IMR-90 (cell line): Measurements from ENCODE around the gene DPF1. TPM values are rescaled to one million over a fixed set of nuclear protein-coding genes. Genes with fewer than 3 reads are reported as not detected.

Source experiments
- ATAC-seq: fragments of 200-7000 bp; cut with Tn5 transposase; 2 replicates; pipeline ENCODE4 v1.9.1; 2020; ENCODE audit warnings: low read depth, mild to moderate bottlenecking, moderate library complexity
- BruUV-seq: library from RNA; stranded (reverse); fragments of 400-500 nt; replicated peaks from 2 replicates; lab custom pipeline; 2021; lab: Mats Ljungman, UMichigan
- CTCF ChIA-PET: fragments of 300-600 bp; formaldehyde crosslinking; extraction: SDS; loops from one replicate; lab custom pipeline; 2021; ENCODE audit warnings: antibody characterized with exemption; lab: Yijun Ruan, JAX
- POLR2A ChIA-PET: fragments of 300-600 bp; sonication (Branson Sonifier 250); formaldehyde crosslinking; loops from one replicate; lab custom pipeline; 2022; ENCODE audit warnings: antibody characterized with exemption; ENCODE audit not compliant: unreplicated experiment; lab: Charles Lee
- DNase-seq: peaks from one replicate; pipeline ENCODE4 v3.0.0; 2013
- H2AFZ ChIP-seq: replicated peaks from 2 replicates; pipeline ENCODE3; 2013; ENCODE audit warnings: low read length, mild to moderate bottlenecking; ENCODE audit not compliant: poor library complexity
- H2AK5ac ChIP-seq: 2 replicates; pipeline ENCODE4 v1.6.1; 2013; ENCODE audit warnings: low read depth, low read length, inconsistent platforms
- H2AK9ac ChIP-seq: replicated peaks from 2 replicates; pipeline ENCODE3; 2013; ENCODE audit warnings: mild to moderate bottlenecking, low read depth, low read length, moderate library complexity; ENCODE audit not compliant: poor library complexity
- H2BK120ac ChIP-seq: 2 replicates; pipeline ENCODE4 v1.6.1; 2013; ENCODE audit warnings: low read depth, low read length, inconsistent platforms
- H2BK15ac ChIP-seq: 3 replicates; pipeline ENCODE4 v1.6.1; 2013; ENCODE audit warnings: low read depth, low read length, inconsistent platforms
- H2BK20ac ChIP-seq: 2 replicates; pipeline ENCODE4 v1.6.1; 2013; ENCODE audit warnings: low read depth, mild to moderate bottlenecking, inconsistent platforms, low read length, moderate library complexity
- H2BK5ac ChIP-seq: 2 replicates; pipeline ENCODE4 v1.6.1; 2013; ENCODE audit warnings: mild to moderate bottlenecking, low read depth, low read length, inconsistent platforms; ENCODE audit not compliant: poor library complexity, severe bottlenecking
- H3K14ac ChIP-seq: replicated peaks from 2 replicates; pipeline ENCODE4 v1.6.1; 2013; ENCODE audit warnings: low read depth, low read length, inconsistent platforms
- H3K18ac ChIP-seq: 2 replicates; pipeline ENCODE4 v1.6.1; 2013; ENCODE audit warnings: low read depth, low read length, control low read depth
- H3K23ac ChIP-seq: 2 replicates; pipeline ENCODE4 v1.6.1; 2013; ENCODE audit warnings: low read depth, low read length, inconsistent platforms
- H3K27ac ChIP-seq: 2 replicates; pipeline ENCODE4 v1.5.1; 2013; ENCODE audit warnings: mild to moderate bottlenecking, control low read depth, low read length; ENCODE audit not compliant: insufficient read depth
- H3K27me3 ChIP-seq: 2 replicates; pipeline ENCODE4 v1.6.1; 2013; ENCODE audit warnings: low read length; ENCODE audit not compliant: control insufficient read depth, insufficient read depth
- H3K36me3 ChIP-seq: 2 replicates; pipeline ENCODE4 v1.6.1; 2013; ENCODE audit warnings: low read length, mixed read lengths; ENCODE audit not compliant: control insufficient read depth, insufficient read depth
- H3K4ac ChIP-seq: 2 replicates; pipeline ENCODE4 v1.6.1; 2013; ENCODE audit warnings: low read depth, low read length, inconsistent platforms
- H3K4me1 ChIP-seq: 2 replicates; pipeline ENCODE4 v1.6.1; 2013; ENCODE audit warnings: low read length, mixed read lengths; ENCODE audit not compliant: control insufficient read depth, insufficient read depth
- H3K4me2 ChIP-seq: 2 replicates; pipeline ENCODE4 v1.6.1; 2013; ENCODE audit warnings: low read depth, mild to moderate bottlenecking, control low read depth, low read length, moderate library complexity
- H3K4me3 ChIP-seq: 2 replicates; pipeline ENCODE4 v1.5.1; 2013; ENCODE audit warnings: low read depth, mild to moderate bottlenecking, control low read depth, low read length, moderate library complexity; ENCODE audit not compliant: insufficient read depth
- H3K56ac ChIP-seq: 2 replicates; pipeline ENCODE4 v1.6.1; 2013; ENCODE audit warnings: low read length, inconsistent platforms; ENCODE audit not compliant: insufficient read depth; ENCODE audit errors: extremely low read depth
- H3K79me1 ChIP-seq, 2 experiments: 2 replicates each; pipeline ENCODE4 v1.6.1; 2013; ENCODE audit warnings: low read length in 2 of 2, inconsistent platforms in 1 of 2, low read depth in 1 of 2
- H3K9ac ChIP-seq: 2 replicates; pipeline ENCODE4 v1.6.1; 2013; ENCODE audit warnings: low read depth, low read length, control low read depth
- H3K9me1 ChIP-seq: 2 replicates; pipeline ENCODE4 v1.6.1; 2013; ENCODE audit warnings: low read length, inconsistent platforms; ENCODE audit not compliant: insufficient read depth
- H3K9me3 ChIP-seq: 2 replicates; pipeline ENCODE4 v1.6.1; 2013; ENCODE audit warnings: low read length; ENCODE audit not compliant: control insufficient read depth, insufficient read depth
- H4K20me1 ChIP-seq: 2 replicates; pipeline ENCODE4 v1.6.1; 2013; ENCODE audit warnings: low read length, inconsistent platforms; ENCODE audit not compliant: insufficient read depth
- H4K5ac ChIP-seq: 2 replicates; pipeline ENCODE4 v1.6.1; 2013; ENCODE audit warnings: mild to moderate bottlenecking, low read depth, low read length, control low read depth
- H4K8ac ChIP-seq, 2 experiments: 2 replicates each; pipeline ENCODE4 v1.6.1; 2013; ENCODE audit warnings: low read depth in 2 of 2, low read length in 2 of 2, control low read depth in 1 of 2, inconsistent platforms in 1 of 2
- H4K91ac ChIP-seq: 2 replicates; pipeline ENCODE4 v1.6.1; 2013; ENCODE audit warnings: low read depth, low read length, inconsistent platforms; ENCODE audit not compliant: insufficient read depth
- BHLHE40 ChIP-seq: fragments of 150-350 bp; IDR thresholded peaks from 2 replicates; pipeline ENCODE4 v1.6.1; 2016; ENCODE audit warnings: mild to moderate bottlenecking, low read depth, low read length
- CEBPB ChIP-seq: IDR thresholded peaks from 2 replicates; pipeline ENCODE4 v1.6.1; 2012; ENCODE audit warnings: low read depth, low read length, improper control_type of control experiment
- CHD1 ChIP-seq: IDR thresholded peaks from 2 replicates; pipeline ENCODE4 v1.6.1; 2012; ENCODE audit warnings: low read depth, low read length, improper control_type of control experiment
- FOS ChIP-seq: fragments of 150-350 bp; IDR thresholded peaks from 2 replicates; pipeline ENCODE4 v1.6.1; 2016; ENCODE audit warnings: low read depth, low read length
- MXI1 ChIP-seq: IDR thresholded peaks from 2 replicates; pipeline ENCODE4 v1.6.1; 2012; ENCODE audit warnings: low read depth, mild to moderate bottlenecking, low read length, moderate library complexity, borderline replicate concordance
- NFE2L2 ChIP-seq: fragments of 150-350 bp; IDR thresholded peaks from 2 replicates; pipeline ENCODE4 v1.6.1; 2016; ENCODE audit warnings: low read depth, mild to moderate bottlenecking, low read length
- POLR2A ChIP-seq: IDR thresholded peaks from 2 replicates; pipeline ENCODE4 v1.6.1; 2012; ENCODE audit warnings: mild to moderate bottlenecking, low read depth, low read length
- RFX5 ChIP-seq: IDR thresholded peaks from 2 replicates; pipeline ENCODE4 v1.8.0; 2012; ENCODE audit warnings: low read depth, mild to moderate bottlenecking, low read length, moderate library complexity
- SMC3 ChIP-seq: fragments of 150-350 bp; IDR thresholded peaks from 2 replicates; pipeline ENCODE4 v1.6.1; 2016; ENCODE audit warnings: low read depth, mild to moderate bottlenecking, antibody characterized with exemption, low read length, moderate library complexity
- WGBS, 2 experiments: methylation state at CpG; one replicate each; pipeline versions ENCODE4 v1.1.5 to v1.1.7; 2013; ENCODE audit warnings: missing lambda C conversion rate in 2 of 2; ENCODE audit not compliant: insufficient read length in 1 of 2; ENCODE audit errors: extremely low coverage in 2 of 2; 5-methylcytosine and 5-hydroxymethylcytosine counted together
- dilution Hi-C: fragments of 300-500 bp; cut with HindIII; formaldehyde crosslinking; loops from one replicate; pipeline ENCODE4 v1.14.3; 2018; ENCODE audit warnings: low sequenced_read_pairs; ENCODE audit not compliant: unreplicated experiment
- in situ Hi-C: fragments of 300-500 bp; cut with MboI; formaldehyde crosslinking; loops from 3 replicates; pipeline ENCODE4 v1.14.3; 2019; ENCODE audit warnings: low sequenced_read_pairs, inconsistent platforms, mixed read lengths
- intact Hi-C: fragments of 100-400 bp; cut with micrococcal nuclease; formaldehyde crosslinking; loops from 2 replicates; pipeline ENCODE4 v1.10.0; 2022
- polyA plus RNA-seq, 3 experiments: library from polyadenylated mRNA; depleted of rRNA; stranded (reverse); fragments of >200 nt; gene quantifications; 2 replicates each; pipeline ENCODE4 v1.2.3, GENCODE V29; 2012; ENCODE audit warnings: low replicate concordance in 1 of 3
- total RNA-seq: library from RNA; depleted of rRNA; stranded (reverse); fragments of >200 nt; gene quantifications from 2 replicates; pipeline ENCODE4 v1.2.3, GENCODE V29; 2012
- TF ChIP-seq, protein P1 (sequence below): fragments of 150-350 bp; IDR thresholded peaks from 2 replicates; pipeline ENCODE4 v1.6.1; 2016; ENCODE audit warnings: low read depth, mild to moderate bottlenecking, low read length, moderate library complexity, borderline replicate concordance
- TF ChIP-seq, protein P2 (sequence below): fragments of 150-350 bp; IDR thresholded peaks from 2 replicates; pipeline ENCODE4 v1.6.1; 2017; ENCODE audit warnings: mild to moderate bottlenecking, antibody characterized with exemption, low read length, low read depth
- TF ChIP-seq, protein P3 (sequence below): conservative IDR thresholded peaks from 2 replicates; pipeline ENCODE4 v1.5.1; 2012; ENCODE audit warnings: mild to moderate bottlenecking, low read depth, low read length, improper control_type of control experiment

DPF1 gene
- total and polyA plus RNA-seq, 2 of the 4 experiments (the other 2 are of a cell fraction), result 3.2 to 5.5 TPM

DNA sequence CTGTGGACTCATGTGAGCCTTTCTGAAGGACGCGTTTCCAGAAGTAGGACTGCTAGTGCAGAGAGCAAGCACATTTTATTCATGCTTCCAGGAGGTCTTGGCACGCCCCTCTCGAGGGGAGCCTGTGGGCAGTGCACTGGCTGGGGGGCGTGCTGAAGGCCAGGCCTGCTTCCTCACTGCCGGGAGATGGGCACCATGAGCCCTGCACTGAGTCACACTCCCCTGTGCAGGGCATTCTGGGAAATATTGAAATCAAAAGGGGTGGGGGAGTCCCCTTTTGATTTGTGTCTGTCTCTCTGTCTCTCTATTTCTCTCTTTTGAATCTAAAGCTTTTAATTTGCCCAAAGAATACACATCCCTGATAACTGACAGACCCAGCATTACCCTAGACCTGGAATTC, 34.0 kb downstream of the DPF1 start:
- Histone ChIP-seq H2BK15ac (no peak overlapping the region), H2AFZ (peak overlapping the region; percentile 3), H4K8ac (no peak overlapping the region), H2AK9ac (no peak overlapping the region), H2BK120ac (no peak overlapping the region), H3K9ac (no peak overlapping the region), H3K4me3 (no peak overlapping the region), H2BK20ac (no peak overlapping the region), H4K20me1 (0 out of 2 replicates have a peak, but pooled peaks cover under 1% of the 10 kb centered on the region), H3K56ac (no peak overlapping the region), H3K23ac (no peak overlapping the region), H3K27ac (no peak overlapping the region), H4K91ac (no peak overlapping the region), H2BK5ac (no peak overlapping the region), H3K4ac (no peak overlapping the region), H3K27me3 (no peaks in the 10 kb centered on the region), H3K36me3 (peaks cover 16% of the 10 kb centered on the region), H3K18ac (no peak overlapping the region), H4K5ac (no peak overlapping the region), H3K9me1 (peaks cover 1% of the 10 kb centered on the region), H3K9me3 (no peaks in the 10 kb centered on the region), H3K4me1 (no peaks in the 10 kb centered on the region), H3K14ac (no peak overlapping the region), H2AK5ac (no peak overlapping the region), H3K4me2 (no peak overlapping the region), H3K79me1 (peaks cover 0 to 17% of the 10 kb centered on the region in 2 experiments; a peak in 3 of 4 replicates)
- CTCF ChIA-PET, result no interaction called here
- dilution Hi-C loops, result no loop called here
- TF ChIP-seq FOS, result no peak
- TF ChIP-seq, protein P1, sequence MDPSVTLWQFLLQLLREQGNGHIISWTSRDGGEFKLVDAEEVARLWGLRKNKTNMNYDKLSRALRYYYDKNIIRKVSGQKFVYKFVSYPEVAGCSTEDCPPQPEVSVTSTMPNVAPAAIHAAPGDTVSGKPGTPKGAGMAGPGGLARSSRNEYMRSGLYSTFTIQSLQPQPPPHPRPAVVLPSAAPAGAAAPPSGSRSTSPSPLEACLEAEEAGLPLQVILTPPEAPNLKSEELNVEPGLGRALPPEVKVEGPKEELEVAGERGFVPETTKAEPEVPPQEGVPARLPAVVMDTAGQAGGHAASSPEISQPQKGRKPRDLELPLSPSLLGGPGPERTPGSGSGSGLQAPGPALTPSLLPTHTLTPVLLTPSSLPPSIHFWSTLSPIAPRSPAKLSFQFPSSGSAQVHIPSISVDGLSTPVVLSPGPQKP, result no peak
- no peak for TF ChIP-seq POLR2A
- no peak for TF ChIP-seq CHD1
- no peak for TF ChIP-seq RFX5
- TF ChIP-seq, protein P2, sequence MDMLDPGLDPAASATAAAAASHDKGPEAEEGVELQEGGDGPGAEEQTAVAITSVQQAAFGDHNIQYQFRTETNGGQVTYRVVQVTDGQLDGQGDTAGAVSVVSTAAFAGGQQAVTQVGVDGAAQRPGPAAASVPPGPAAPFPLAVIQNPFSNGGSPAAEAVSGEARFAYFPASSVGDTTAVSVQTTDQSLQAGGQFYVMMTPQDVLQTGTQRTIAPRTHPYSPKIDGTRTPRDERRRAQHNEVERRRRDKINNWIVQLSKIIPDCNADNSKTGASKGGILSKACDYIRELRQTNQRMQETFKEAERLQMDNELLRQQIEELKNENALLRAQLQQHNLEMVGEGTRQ, result no peak
- TF ChIP-seq CEBPB, result no peak
- TF ChIP-seq, protein P3, sequence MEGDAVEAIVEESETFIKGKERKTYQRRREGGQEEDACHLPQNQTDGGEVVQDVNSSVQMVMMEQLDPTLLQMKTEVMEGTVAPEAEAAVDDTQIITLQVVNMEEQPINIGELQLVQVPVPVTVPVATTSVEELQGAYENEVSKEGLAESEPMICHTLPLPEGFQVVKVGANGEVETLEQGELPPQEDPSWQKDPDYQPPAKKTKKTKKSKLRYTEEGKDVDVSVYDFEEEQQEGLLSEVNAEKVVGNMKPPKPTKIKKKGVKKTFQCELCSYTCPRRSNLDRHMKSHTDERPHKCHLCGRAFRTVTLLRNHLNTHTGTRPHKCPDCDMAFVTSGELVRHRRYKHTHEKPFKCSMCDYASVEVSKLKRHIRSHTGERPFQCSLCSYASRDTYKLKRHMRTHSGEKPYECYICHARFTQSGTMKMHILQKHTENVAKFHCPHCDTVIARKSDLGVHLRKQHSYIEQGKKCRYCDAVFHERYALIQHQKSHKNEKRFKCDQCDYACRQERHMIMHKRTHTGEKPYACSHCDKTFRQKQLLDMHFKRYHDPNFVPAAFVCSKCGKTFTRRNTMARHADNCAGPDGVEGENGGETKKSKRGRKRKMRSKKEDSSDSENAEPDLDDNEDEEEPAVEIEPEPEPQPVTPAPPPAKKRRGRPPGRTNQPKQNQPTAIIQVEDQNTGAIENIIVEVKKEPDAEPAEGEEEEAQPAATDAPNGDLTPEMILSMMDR, result no peak
- no peak for TF ChIP-seq MXI1
- TF ChIP-seq BHLHE40, result no peak
- TF ChIP-seq SMC3, result no peak
- no peak for TF ChIP-seq NFE2L2
- POLR2A ChIA-PET, result no interaction called here
- ATAC-seq (no peak), DNase-seq (no peak)
- in situ Hi-C loops, result no loop called here
- no TSS peak for BruUV-seq
- WGBS, 2 experiments, result 84% methylated on average over 4 of the region's 6 CpGs; no CpG with 5 or more reads in 1 of the 2 experiments
- intact Hi-C loops, result no loop called here
